KBM-7 (cell line): Measurements from ENCODE around the gene TAS2R13.

Experiments
- DNase-seq: peaks from one replicate; pipeline ENCODE4 v3.0.0-alpha.2; 2015
- in situ Hi-C: fragments of 300-500 bp; cut with MboI; formaldehyde crosslinking; loops from 2 replicates; pipeline ENCODE4 v1.14.3; 2020; ENCODE audit warnings: low sequenced_read_pairs, low pct_unique_long_range_greater_than_20kb, mixed read lengths

Gene TAS2R13, protein sequence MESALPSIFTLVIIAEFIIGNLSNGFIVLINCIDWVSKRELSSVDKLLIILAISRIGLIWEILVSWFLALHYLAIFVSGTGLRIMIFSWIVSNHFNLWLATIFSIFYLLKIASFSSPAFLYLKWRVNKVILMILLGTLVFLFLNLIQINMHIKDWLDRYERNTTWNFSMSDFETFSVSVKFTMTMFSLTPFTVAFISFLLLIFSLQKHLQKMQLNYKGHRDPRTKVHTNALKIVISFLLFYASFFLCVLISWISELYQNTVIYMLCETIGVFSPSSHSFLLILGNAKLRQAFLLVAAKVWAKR

DNA sequence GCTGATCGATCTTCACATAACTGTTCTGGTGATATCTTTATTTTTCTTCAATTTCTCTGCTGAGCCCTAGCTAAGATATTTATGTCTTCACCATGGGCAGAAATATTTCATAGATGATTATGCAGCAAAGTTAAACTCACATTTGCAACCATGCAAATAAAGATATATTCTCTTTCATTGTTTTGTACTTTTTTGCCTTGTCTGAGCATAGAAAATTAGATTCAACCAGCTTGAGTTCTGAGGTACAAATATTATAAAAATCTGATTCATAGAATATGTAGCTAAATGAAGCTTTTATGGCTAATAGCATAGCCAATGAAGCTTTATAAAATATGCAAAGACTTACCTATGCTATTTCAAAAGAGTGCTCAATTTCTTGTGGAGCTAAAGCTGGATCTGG is at the start of gene TAS2R13:
TAS2R13 (minus strand) TSS at position 101 of the 400 bp plus-strand sequence. CDS start 264 bp downstream, outside the sequence.
- in situ Hi-C loops = no loop called here

DNA sequence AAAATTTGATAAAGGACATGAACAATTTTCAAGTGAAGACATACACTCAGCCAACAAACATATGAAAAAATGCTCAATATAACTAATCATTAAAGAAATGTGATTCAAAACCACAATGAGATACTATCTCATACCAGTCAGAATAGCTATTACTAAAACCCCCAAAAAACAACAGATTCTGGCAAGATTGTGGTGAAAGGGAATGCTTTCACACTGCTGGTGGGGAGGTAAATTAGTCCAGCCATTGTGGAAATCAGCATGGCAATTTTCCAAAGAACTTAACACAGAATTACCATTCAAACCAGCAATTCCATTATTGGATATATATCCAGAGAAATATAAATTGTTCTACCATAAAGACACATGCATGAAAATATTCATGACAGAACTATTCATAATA is 48.4 kb upstream of the TAS2R13 start:
- no peak for DNase-seq
- in situ Hi-C loops = no loop called here

More for the DNA sequence above, at the start of gene TAS2R13:
- no peak for DNase-seq

DNA sequence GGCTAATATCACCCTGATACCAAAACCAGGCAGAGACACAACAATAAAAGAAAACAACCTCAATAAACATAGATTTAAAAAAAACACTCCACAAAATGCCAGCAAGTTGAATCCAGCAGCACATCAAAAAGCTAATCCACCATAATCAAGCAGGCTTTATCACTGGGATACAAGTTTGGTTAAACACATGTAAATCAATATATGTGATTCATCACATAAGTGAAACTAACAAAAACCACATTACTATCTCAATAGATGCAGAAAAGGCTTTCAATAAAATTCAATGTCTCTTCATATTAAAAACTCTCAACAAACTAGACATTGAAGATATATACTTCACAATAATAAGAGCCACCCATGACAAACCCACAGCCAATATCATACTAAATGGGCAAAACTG is 46.7 kb upstream of the TAS2R13 start:
- DNase-seq = no peak
- in situ Hi-C loops = no loop called here

DNA sequence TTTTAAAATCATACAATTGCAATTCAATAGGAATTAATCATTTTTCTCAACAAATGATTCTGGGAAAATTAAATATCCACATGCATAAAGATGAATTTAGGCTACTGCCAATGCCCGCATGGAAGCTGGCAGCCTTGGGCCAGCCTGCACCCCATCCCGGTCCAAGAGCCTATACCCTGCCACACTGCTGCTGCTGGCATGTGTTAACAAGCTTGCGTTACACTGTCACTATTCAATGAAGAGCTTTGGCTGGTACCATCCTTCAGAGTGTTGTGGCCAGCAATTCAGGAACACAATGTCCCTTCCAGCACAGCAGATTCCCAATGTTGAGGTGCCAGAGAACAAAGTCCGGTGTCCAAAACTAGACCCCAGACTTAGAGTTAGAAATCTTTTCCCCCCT is 43.3 kb upstream of the TAS2R13 start:
- in situ Hi-C loops = no loop called here
- DNase-seq = no peak

DNA sequence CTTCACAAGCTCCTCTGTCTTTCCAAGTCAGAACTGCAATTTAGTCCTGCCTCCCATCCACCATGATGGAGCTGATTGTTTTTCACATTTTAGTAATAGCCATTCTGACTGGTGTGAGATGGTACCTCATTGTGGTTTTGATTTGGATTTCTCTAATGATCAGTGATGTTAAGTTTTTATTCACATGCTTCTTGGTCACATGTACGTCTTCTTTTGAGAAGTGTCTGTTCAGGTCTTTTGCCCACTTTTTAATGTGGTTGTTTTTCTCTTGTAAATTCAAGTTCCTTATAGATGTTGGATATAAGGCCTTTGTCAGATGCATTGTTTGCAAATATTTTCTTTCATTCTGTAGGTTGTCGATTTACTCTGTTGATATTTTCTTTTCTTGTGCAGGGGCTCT is 33.8 kb upstream of the TAS2R13 start:
- in situ Hi-C loops = no loop called here
- DNase-seq = no peak

DNA sequence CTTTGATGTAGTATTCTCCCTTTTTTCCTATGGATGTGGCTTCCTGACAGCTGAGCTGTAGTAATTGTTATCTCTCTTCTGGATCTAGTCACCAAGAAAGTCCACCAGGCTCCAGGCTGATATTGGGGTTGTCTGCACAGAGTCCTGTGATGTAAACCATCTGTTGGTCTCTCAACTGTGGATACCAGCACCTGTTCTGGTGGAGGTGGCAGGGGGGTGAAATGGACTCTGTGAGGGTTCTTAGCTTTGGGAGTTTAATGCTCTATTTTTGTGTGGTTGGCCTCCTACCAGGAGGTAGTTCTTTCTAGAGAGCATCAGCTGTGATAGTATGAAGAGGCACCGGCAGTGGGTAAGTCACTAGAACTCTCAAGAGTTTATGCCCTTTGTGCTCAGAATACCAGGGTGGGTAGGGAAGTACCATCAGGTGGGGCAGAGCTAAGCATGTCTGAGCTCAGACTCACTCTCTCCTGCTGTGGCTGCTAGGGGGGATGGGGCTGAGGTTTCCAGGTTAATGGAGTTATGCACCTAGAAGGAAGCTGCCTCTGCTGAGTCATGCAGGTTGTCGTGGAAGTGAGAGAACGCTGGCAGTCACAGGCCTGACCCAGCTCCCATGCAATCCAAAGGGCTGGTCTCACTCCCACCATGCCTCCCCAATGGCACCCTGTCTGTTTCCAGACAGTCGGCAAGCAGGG is 32.7 kb upstream of the TAS2R13 start:
- in situ Hi-C loops = no loop called here
- DNase-seq = peak; percentile 15

DNA sequence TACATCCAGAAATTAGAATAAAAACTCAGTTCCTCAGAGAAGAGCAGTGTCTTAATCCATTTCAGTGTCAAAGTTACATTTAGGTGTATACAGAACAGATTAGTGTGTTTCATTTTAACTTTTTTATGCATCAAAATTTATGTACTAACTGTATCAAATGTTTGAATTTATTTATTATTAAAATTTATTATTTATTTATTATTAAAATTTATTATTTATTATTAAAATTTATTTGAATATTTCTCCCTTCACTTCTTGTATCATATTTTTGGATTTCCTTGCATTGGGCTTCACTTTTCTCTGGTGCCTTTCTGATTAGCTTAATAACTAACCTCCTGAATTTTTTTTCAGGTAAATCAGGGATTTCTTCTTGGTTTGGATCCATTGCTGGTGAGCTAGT is 32.0 kb upstream of the TAS2R13 start:
- in situ Hi-C loops = no loop called here
- DNase-seq = no peak

DNA sequence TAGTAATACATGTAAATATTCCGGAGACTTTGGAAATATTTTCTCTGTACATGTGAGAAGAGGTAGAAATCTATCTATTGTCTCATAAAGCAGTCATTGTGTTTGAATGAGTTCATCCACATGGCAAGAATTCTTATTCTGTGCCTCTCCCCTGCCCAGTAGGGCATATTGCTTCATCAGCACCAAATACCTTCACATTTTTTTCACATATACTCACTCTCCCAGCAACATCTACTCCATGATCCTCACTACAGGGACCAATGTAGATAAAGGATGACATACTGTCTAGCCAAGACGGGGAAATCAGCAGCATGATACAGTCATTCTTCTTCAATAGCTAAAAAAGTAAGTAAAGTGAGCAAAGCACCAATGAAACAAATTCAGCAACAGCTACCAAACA is 31.0 kb upstream of the TAS2R13 start:
- in situ Hi-C loops = no loop called here
- no peak for DNase-seq

DNA sequence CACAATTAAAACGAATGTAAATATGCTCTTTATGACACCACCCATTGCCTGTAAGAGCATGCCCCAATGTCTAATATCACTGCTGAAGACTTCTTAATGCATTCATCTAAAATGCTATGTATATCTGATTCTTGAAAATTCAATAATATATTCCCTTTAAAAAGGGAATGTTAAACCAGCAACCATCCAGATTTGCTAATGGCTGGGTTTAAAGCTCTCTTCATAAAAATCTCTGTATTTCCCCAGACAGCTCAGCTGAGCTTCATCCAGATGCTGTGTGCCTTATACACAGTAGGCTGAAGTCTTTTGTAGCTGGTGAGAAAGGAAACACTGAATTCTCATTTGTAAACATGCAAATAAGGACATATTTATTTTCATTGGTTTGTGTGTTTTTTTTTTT is 29.8 kb upstream of the TAS2R13 start, which contains the start of gene TAS2R14:
TAS2R14 (minus strand) TSS at position 101 of the 400 bp plus-strand sequence; CDS start at position 45, 56 bp downstream.
- in situ Hi-C loops = no loop called here

DNA sequence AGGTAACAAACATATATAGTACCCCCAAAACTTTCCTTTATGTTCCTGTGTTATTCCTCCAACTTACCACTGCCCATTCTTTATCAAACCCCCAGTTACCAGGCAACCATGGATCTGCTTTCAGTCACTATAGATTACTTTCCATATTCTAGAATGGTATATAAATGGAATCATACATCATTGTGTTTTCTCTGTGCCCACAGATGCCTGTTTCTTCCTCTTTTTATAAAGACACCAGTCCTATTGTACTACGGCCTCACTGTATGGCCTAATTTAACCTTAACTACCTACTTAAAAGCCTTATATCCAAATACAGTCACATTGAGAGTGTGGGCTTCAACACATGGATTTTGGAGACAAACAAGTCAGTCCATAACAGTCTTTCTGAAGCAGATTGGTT is 27.1 kb upstream of the TAS2R13 start:
- peak; percentile 43 for DNase-seq
- in situ Hi-C loops = no loop called here

More for the DNA sequence above, 29.8 kb upstream of the TAS2R13 start, which contains the start of gene TAS2R14:
- no peak for DNase-seq

DNA sequence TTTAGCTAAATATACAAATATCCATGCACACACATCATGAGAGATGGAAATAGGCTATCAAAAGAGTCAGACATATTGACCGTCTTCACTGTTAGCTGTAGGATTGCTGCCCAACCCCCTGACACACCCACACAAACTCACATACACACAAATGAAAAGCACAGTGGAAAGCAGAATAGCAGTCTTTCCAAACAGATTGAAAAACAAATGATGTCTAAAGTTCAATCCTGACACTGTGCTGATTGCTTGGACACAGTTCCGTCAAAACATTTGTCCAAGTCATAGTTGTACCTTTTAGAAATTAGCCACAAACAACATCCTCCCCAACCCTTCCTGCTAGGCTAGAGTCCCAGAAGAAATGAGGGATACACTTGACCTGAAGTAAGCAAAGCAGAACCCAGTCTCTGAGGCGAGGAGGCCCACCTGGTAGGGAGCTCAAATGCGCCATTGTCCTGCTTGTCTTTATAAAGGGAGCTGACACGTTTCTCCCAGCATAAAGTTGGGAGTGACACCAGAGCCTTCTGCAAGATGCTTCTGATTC is 19.5 kb upstream of the TAS2R13 start, which contains the start of gene PRH2:
PRH2 (plus strand) TSS at position 491 of the 541 bp plus-strand sequence; CDS start at position 529, 38 bp downstream.
- in situ Hi-C loops = no loop called here
- no peak for DNase-seq

DNA sequence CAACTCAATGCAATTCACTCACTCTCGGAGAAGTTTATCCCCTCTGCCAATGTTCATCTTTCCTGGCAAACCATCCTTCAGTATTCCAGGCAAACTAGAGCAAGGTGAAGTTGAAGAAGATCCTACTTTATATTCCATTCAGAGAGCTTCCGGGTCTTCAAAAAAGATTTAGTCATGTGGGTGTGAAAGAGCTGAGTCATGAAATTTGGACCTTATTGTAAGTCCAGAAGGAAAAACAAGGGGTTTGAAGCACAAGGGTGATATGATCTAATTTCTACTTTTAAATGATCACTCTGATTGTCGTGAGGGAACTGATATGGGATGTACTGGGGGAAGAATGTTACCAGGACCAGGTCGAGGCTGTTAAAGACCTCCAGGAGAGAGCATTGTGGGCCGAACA is 16.9 kb upstream of the TAS2R13 start:
- in situ Hi-C loops = no loop called here
- DNase-seq = no peak

DNA sequence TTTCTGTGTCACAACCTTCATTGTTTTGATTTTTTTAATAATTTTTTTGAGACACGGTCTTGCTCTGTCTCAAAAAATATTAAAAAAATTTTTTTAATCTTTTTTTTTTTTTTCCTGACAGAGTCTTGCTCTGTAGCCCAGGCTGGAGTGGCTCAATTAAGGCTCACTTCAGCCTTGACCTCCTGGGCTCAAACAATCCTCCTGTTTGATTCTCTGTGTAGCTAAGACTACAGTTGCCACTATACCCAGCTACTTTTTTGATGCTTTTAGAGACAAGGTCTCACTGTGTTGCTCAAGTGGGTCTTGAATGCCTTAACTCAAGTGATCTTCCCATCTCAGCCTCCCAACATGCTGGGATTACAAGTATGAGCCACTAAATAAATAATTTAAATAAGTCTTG is 10.4 kb upstream of the TAS2R13 start:
- no peak for DNase-seq
- in situ Hi-C loops = no loop called here

DNA sequence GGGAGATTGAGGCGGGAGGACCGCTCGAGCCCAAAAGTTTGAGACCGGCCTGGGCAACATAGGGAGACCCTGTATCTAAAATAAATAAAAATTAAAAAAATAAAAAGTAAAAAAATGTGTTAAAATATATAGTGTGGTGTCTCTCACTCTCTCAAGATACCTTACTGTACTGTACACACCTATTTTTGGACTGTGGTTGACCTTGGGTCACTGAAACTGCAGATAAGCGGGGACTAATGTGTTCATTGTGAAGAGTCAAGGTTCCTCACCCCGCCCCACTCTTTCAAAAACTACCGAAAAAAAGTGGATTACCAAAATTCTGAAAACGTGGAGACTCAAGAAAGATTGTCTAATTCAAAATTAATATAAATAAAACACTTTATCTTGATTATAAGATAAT is 1.0 kb upstream of the TAS2R13 start:
- no peak for DNase-seq
- in situ Hi-C loops = no loop called here

DNA sequence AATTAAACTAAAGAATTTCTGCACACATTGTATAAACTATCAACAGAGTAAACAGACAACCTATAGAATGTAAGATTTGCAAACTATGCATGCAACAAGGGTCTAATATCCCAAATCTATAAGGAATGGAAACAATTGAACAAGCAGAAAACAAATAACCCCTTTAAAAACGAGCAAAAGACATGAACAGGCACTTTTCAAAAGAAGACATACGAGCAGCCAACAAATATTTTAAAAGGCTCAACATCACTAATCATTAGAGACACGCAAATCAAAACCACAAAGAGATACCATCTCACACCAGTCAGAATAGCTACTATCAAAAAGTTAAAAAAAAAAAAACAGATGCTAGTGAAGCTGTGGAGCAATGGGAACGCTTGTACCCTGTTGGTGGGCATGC is 4.7 kb downstream of the TAS2R13 start:
- in situ Hi-C loops = no loop called here
- DNase-seq = no peak

DNA sequence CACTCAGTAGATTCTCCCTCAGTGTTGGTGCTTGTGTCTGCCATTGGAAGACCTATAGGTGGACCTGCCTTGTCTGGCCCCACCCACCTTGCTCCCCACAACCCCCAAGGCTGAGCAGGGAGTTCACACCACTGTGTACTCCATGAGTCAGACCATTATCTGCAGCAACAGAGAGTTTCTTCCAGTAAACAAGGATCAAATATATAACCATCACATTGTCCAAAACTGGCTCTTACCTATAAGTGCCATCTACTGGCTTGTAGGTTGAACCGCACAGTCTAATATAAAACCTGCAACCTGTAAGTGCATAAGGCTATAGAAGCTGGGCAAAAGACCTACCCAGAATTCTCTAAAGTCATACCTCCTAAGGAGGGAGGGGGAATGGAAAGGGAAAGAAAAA is 7.9 kb downstream of the TAS2R13 start:
- no peak for DNase-seq
- in situ Hi-C loops = no loop called here

DNA sequence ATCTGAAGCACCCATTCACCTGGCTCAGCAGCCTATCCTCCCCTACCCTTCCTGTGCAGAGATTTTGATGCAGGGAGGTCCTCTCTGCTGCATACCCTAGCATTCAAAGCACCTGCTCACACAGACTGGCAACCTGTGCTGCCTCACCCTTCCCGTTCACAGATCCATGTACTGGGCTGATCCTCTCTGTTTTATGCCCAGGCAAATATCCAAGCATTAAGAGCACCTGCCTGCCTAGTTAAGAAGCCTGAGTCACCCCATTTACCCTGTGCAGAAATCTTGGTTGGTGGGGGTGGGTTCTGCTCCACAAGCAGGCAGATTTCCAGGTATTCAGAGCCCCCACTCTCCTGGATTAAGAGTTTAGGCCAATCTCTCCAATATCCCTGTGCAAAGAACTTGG is 8.4 kb downstream of the TAS2R13 start:
- no peak for DNase-seq
- in situ Hi-C loops = no loop called here

DNA sequence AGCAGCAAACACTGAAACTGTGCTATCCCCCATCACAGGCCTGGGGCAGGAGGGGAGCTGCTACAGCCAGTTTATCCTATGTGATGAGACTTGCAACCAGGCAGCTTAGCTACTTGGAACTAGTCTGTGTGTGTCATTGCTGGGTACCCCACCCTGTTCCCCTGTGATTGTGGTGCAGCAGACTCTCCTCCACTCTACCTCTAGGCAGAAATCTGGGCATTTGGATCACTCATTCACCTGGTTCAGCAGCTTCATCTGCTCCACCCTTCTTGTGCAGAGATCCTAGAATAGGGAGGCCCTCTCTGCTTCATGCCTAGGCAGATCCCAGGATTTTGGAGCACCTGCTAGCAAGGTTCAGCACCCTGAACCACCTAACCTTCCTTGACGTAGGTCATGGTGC is 8.8 kb downstream of the TAS2R13 start:
- in situ Hi-C loops = no loop called here
- DNase-seq = no peak

DNA sequence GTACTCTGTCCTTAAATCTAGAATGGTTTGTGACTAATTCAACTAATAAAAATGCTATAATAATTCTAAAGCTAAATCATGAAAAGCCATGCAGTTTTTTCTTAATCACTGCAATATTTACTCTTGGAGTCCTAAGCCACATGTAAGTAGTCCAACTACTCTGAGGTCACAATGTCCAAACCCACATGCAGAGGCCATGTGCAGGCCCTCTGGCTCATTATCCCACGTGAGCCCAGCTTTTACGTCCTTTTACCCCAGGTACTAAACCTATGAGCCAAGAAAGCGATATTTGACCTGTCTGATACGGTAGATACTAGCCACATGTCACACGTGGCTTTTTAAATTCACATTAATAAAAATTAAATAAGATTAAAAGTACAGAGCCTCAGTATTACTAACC is 12.5 kb downstream of the TAS2R13 start:
- no peak for DNase-seq
- in situ Hi-C loops = no loop called here

DNA sequence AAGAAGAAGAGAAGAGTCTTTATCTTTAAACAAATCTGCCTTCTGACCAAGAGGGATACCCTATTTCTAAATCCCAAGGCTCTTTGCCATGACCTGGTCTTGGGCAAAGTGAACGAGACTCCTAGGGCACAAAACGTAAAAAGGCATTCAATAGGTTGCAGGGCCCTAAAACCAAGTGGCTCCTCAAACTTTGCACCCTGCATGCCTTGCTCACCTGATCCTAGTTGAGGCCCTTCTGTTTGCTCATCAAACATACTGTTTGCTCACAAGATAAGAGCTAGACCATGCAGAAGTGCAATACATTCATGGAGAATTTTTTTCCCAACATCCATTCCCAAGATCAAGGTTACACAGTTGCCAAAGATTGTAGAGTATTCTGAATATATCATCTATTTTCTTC is 17.4 kb downstream of the TAS2R13 start:
- in situ Hi-C loops = no loop called here
- no peak for DNase-seq
